Neural crest cell (in vitro differentiated cells): ENCODE measurements around the gene MAP2K2. TPM values are rescaled to one million over a fixed set of nuclear protein-coding genes. Genes with fewer than 3 reads are reported as not detected.
A peak's percentile ranks its signal among the peaks of the same experiment; 100 is the strongest.

ENCODE experiments used
- DNase-seq: peaks from one replicate; pipeline ENCODE4 v3.0.0; 2021; ENCODE audit warnings: low read depth, mixed read lengths, low spot score
- H3K27ac Mint-ChIP-seq: one replicate; pipeline ENCODE4 v1.8.0; 2021; ENCODE audit warnings: mild to moderate bottlenecking, mixed read lengths; ENCODE audit not compliant: unreplicated experiment
- H3K27me3 Mint-ChIP-seq: 2 replicates; pipeline ENCODE4 v1.8.0; 2021; ENCODE audit warnings: low read depth, mild to moderate bottlenecking, mixed read lengths
- H3K36me3 Mint-ChIP-seq: 2 replicates; pipeline ENCODE4 v1.8.0; 2021; ENCODE audit warnings: low read depth, mild to moderate bottlenecking, mixed read lengths
- H3K4me1 Mint-ChIP-seq: 2 replicates; pipeline ENCODE4 v1.8.0; 2021; ENCODE audit warnings: mixed read lengths
- H3K4me3 Mint-ChIP-seq: one replicate; pipeline ENCODE4 v1.8.0; 2021; ENCODE audit warnings: mild to moderate bottlenecking, mixed read lengths
- H3K9me3 Mint-ChIP-seq: 2 replicates; pipeline ENCODE4 v1.8.0; 2021; ENCODE audit warnings: mixed read lengths
- CTCF ChIP-seq: fragments of 200-600 bp; sonication (generic); conservative IDR thresholded peaks from 2 replicates; pipeline ENCODE4 v1.5.0; 2021; ENCODE audit warnings: antibody characterized with exemption, mild to moderate bottlenecking
- total RNA-seq: library from RNA; stranded (reverse); gene quantifications from 2 replicates; pipeline ENCODE4 v1.2.1, GENCODE V29; 2021

The MAP2K2 gene
- total RNA-seq, 1 donor from 2014 or later = 178 TPM

GRCh38 chr19:4077800-4078684, 45.9 kb downstream of the MAP2K2 start:
- no peaks in the 10 kb centered on the region for H3K9me3 Mint-ChIP-seq
- no peaks in the 10 kb centered on the region for H3K4me1 Mint-ChIP-seq
- TF ChIP-seq CTCF = no peak
- H3K27ac Mint-ChIP-seq = no peak overlapping the region
- peaks cover 2% of the 10 kb centered on the region for H3K27me3 Mint-ChIP-seq
- H3K36me3 Mint-ChIP-seq = no peaks in the 10 kb centered on the region
- H3K4me3 Mint-ChIP-seq = no peak overlapping the region
- DNase-seq = no peak

GRCh38 chr19:4077007-4077374, 46.9 kb downstream of the MAP2K2 start:
- H3K27me3 Mint-ChIP-seq = peaks cover 2% of the 10 kb centered on the region
- H3K36me3 Mint-ChIP-seq = no peaks in the 10 kb centered on the region
- DNase-seq = no peak
- no peak for TF ChIP-seq CTCF
- H3K4me1 Mint-ChIP-seq = no peaks in the 10 kb centered on the region
- H3K4me3 Mint-ChIP-seq = no peak overlapping the region
- no peaks in the 10 kb centered on the region for H3K9me3 Mint-ChIP-seq
- no peak overlapping the region for H3K27ac Mint-ChIP-seq

- Mint-ChIP-seq H3K4me1 (no peaks in the 10 kb centered on the region), H3K27me3 (peaks cover 2% of the 10 kb centered on the region), H3K4me3 (no peak overlapping the region), H3K27ac (no peak overlapping the region), H3K36me3 (no peaks in the 10 kb centered on the region), H3K9me3 (no peaks in the 10 kb centered on the region)
- DNase-seq = no peak
- no peak for TF ChIP-seq CTCF
Measured at GRCh38 chr19:4075373-4075772, 48.5 kb downstream of the MAP2K2 start.

- DNase-seq = no peak
- H3K4me1 Mint-ChIP-seq = peaks cover 11% of the 10 kb centered on the region
- H3K4me3 Mint-ChIP-seq = no peak overlapping the region
- no peak for TF ChIP-seq CTCF
- peaks cover 26% of the 10 kb centered on the region for H3K27me3 Mint-ChIP-seq
- H3K9me3 Mint-ChIP-seq = no peaks in the 10 kb centered on the region
- no peaks in the 10 kb centered on the region for H3K36me3 Mint-ChIP-seq
- H3K27ac Mint-ChIP-seq = no peak overlapping the region
Measured at GRCh38 chr19:4071610-4072009, 52.3 kb downstream of the MAP2K2 start.

- peak overlapping the region; percentile 49 for H3K4me3 Mint-ChIP-seq
- peaks cover 11% of the 10 kb centered on the region for H3K4me1 Mint-ChIP-seq
- H3K27me3 Mint-ChIP-seq = peaks cover 26% of the 10 kb centered on the region
- H3K9me3 Mint-ChIP-seq = no peaks in the 10 kb centered on the region
- no peak for TF ChIP-seq CTCF
- no peak for DNase-seq
- no peak overlapping the region for H3K27ac Mint-ChIP-seq
- H3K36me3 Mint-ChIP-seq = no peaks in the 10 kb centered on the region
Measured at GRCh38 chr19:4069331-4069959, 54.5 kb downstream of the MAP2K2 start.
